Activated CD4-positive, alpha-beta T cell treated with anti-CD3 and anti-CD28 coated beads, Interleukin-2, amount 50 U/mL, for 16 hours (primary cell): ENCODE measurements around the gene MS4A3.
"Not testable (repeated sequence)": the region's sequence is repeated elsewhere in the genome, so short reads cannot be mapped to it uniquely, and the experiment has no call there.

Experiments used
- DNase-seq: peaks from one replicate; pipeline ENCODE4 v3.0.0-alpha.2; 2020

The MS4A3 gene

GRCh38 chr11:60056349-60056969, at the start of gene MS4A3:
TSS of gene MS4A3 (plus strand) at chr11:60056665. CDS start at chr11:60061161, 4,496 bp downstream.
- DNase-seq, result no peak

- DNase-seq, result no peak
Observed at GRCh38 chr11:60016881-60017280, 39.6 kb upstream of the MS4A3 start, which contains the start of gene OOSP4B. TSS of gene OOSP4B (plus strand) at chr11:60017181.

GRCh38 chr11:60018058-60018457, 38.4 kb upstream of the MS4A3 start:
- DNase-seq, result no peak

DNA sequence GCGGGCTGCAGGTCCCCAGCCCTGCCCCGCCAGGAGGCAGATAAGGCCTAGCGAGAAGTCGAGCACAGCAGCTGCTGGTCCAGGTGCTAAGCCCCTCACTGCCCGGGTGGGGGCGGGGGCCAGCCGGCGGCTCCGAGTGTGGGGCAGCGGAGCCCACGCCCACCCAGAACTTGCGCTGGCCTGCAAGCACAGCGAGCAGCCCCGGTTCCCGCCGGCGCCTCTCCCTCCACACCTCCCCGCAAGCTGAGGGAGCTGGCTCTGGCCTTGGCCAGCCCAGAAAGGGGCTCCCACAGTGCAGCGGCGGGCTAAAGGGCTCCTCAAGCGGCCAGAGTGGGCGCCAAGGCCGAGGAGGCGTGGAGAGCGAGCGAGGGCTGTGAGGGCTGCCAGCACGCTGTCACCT, 36.1 kb upstream of the MS4A3 start:
- DNase-seq, result not testable (repeated sequence)

DNA sequence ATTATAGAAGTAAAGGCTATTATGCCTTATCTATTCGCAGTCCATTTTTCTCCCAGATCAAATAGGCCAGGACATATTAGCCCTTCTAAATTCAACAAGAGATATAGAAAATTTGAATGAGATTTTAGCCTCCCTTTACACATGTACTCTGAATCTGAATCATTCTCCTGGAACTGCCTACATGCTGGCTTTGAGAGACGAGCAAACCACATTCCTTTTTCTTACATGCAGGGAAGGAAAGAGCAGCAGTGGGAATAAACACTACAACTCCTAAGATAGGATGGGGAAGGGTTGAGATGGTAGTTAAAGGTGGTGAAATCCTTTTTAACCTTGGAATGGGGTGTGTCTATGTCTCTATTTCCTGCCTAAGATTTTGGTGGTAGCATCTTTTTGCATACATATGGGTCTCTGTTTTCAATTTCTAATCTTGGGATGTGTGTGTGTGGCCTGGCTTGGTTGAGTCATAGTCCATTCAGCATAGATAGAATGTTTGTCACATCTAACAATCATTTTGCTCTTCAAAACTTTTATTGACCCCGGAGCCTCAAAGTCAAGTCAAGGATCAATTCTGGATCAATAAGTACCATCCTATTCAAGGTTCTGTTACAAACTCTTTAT, 27.3 kb upstream of the MS4A3 start:
- DNase-seq, result no peak

DNA sequence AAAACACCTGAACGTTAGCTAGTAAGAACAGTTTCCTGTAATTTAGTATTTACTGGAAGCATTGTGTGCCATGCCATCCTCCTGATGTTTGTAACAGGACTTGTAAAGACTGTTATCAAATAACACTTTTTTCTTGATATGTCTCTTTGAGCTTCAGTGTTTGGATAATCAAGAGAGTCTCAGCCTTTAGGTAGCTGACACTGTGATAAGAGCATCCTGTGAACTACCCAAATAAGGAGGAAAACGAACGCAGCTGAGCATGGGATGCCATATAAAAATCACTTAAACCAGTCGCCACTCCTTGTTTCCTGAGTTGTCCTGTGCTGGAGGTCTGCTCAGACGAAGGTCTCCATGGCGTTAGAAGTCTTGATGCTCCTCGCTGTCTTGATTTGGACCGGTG, 16.4 kb upstream of the MS4A3 start, which contains the start of gene OOSP2:
Gene OOSP2 (plus strand): TSS at position 301 of the 400 bp plus-strand sequence. CDS start 51 bp downstream, at position 352.
- no peak for DNase-seq

DNA sequence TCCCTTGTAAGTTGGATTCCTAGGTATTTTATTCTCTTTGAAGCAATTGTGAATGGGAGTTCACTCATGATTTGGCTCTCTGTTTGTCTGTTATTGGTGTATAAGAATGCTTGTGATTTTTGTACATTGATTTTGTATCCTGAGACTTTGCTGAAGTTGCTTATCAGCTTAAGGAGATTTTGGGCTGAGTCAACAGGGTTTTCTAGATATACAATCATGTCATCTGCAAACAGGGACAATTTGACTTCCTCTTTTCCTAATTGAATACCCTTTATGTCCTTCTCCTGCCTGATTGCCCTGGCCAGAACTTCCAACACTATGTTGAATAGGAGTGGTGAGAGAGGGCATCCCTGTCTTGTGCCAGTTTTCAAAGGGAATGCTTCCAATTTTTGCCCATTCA, 6.0 kb upstream of the MS4A3 start:
- not testable (repeated sequence) for DNase-seq

DNA sequence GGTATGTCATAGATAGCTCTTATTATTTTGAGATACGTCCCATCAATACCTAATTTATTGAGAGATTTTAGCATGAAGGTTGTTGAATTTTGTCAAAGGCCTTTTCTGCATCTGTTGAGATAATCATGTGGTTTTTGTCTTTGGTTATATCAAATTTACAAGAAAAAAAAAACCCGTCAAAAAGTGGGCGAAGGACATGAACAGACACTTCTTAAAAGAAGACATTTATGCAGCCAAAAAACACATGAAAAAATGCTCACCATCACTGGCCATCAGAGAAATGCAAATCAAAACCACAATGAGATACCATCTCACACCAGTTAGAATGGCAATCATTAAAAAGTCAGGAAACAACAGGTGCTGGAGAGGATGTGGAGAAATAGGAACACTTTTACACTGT, 5.6 kb upstream of the MS4A3 start:
- DNase-seq, result not testable (repeated sequence)

DNA sequence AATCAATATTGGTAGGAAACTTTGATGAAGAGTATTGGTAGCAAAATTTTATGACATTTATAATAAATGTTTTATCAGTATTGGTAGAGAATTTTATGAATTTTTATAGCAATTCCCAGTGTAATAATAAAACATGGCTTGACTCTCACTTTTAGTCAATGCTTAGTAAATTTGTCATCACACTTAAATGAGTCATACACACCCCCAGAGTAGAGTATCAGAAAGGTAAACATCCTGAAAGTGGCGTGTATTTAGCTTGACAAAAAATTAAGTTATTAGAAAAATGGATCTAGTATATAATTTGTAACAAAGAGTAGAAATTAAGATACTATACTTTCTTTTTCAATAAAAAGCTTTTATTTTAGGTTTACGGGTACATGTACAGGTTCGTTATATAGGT, 2.6 kb downstream of the MS4A3 start:
- DNase-seq, result peak; percentile 18

DNA sequence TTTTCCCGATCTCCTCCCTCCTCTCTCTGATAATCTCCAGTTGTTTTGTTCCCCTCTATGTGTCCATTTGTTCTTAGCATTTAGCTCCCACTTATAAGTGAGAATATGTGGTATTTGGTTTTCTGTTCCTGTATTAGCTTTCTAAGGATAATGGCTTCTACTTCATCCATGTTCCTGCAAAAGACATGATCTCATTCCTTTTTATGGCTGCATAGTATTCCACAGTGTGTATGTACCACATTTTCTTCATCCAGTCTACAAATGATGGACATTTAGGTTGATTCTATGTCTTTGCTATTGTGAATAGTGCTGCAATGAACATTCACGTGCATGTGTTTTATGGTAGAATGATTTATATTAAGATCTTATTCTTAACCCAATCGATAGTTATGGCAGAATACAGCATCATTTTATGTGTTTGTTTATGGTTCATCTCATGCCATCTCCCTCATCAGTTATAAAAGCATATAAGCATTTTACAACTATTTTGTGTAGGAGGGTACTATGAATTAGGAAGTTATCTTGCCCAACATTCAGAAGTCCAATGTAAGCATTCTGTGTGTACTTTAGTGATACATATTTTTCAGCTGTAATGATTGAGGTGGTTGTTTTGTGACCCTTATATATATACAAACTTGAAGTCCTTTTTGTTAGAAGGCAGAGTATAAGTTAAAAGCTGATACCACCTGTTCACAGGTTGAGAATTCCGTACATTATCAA, 3.2 kb downstream of the MS4A3 start:
- DNase-seq, result no peak

DNA sequence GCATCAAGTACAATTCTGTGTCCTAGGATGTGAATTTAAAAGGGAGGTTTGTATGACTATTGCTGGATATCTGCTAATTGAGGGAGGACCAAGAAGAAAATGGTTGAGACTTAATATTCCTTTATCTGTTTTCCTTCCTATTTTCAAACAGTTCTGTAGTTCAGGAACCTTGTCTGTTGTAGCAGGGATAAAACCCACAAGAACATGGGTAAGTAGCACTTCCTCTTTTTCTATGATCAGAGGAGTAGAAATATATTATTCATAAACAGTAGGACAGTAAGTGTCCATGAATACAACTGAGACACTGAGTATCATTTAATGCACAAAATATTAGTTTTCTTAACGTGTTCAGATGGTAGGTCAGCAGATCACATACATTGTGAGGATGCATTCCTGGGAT, 7.6 kb downstream of the MS4A3 start:
- no peak for DNase-seq

DNA sequence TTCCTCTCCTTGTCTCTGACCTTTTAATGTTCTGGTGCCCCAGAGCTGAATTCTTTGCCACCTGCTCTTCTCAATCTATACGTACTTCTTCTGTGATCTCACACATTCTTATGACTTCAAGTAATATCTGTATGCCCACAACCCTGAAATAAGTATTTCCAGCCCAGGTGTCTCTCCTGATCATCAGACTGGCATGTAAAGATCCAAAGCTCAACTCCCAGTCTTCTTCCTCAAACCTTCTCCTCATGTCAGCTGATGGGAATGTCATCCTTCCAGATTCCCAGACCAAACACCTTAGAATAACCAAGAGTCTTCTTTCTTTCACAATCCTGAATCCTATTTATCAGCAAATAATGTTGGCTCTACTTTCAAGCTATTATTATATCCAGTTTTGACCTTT, 9.3 kb downstream of the MS4A3 start:
- no peak for DNase-seq

DNA sequence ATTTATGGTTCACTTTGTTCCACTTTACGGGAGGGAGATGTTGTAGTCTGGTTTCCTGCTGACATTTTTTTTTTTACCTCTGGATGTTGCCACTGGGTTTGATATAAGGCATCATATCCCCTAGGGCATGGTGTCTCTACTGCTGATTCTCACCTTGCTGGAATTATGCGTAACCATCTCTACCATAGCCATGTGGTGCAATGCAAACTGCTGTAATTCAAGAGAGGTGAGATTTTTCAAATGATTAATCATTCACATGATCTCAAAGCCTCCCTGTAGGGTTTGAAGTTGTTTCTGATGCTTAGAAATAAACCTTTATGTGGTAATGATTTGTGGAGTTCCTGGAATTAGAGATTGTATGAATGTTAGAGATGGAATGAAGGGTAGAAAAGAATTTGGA, 13.0 kb downstream of the MS4A3 start:
- no peak for DNase-seq

DNA sequence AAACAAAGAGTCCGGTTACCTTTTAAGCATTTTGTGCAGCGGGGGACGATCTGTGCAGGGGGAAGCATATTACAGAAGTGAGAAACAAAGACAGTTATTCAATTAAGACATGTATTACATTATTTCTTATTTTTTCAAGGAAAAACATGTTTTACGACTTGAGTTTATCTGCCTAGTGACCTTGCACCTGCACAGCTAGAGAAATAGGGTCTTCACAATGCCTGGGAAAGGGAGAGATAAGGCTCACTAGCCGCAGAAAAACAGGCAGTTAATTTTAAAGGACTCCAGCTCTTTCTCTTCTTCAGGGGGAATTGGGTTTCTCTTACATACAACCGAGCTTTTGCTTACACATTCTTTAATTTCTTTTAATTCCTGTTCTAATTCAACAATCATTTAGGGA, 15.2 kb downstream of the MS4A3 start:
- not testable (repeated sequence) for DNase-seq

DNA sequence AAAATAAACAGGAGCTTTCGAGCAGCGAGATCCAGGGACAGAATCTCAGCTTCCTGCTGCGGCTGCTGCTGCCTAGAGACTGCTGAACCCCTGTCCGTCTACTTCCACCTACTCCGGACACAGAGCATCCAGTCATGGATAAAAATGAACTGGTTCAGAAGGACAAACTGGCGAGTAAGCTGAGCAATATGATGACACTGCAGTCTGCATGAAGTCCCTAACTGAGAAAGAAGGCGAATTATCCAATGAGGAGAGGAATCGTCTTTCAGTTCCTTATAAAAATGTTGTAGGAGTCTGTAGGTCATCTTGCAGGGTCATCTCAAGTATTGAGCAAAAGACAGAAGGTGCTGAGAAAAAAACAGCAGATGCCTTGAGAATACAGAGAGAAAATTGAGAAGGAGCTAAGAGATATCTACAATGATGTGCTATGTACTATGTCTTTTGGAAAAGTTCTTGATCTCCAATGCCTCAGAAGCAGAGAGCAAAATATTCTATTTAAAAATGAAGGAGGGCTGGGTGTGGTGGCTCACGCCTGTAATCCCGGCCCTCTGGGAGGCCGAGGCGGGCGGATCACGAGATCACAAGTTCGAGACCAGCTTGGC, 20.9 kb downstream of the MS4A3 start:
- no peak for DNase-seq

DNA sequence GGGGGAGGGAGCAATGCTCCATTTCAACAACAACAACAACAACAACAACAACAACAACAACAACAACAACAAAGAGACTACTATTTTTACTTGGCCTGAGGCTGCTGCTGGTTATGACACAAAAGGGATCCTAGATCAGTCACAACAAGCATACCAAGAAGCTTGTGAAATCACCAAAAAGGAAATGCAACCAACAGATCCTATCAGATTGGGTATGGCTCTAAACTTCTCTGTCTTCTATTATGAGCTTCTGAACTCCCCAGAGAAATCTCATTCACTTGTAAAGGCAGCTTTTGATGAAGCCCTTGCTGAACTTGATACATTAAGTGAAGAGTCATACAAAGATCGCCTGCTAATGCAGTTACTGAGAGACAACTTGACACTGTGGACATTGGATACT, 21.5 kb downstream of the MS4A3 start:
- no peak for DNase-seq

DNA sequence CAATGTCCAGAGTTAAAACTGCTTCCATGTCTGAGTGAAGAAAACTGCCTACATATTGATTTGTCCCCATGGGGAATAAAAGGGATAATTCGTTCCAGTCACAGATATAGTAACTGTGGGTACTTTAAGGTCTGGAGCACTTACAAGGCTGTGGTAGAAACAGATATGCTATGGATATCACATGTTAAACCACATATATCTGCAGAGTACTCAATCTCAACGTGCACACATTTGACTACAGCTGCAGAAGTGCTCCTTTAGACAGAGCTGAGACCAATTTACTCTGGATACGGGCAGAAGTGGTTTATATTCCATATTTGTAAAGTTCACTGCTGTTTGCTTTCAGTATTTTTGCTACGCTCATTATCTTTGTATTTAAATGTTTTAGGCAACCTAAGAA, 22.3 kb downstream of the MS4A3 start:
- DNase-seq, result no peak

DNA sequence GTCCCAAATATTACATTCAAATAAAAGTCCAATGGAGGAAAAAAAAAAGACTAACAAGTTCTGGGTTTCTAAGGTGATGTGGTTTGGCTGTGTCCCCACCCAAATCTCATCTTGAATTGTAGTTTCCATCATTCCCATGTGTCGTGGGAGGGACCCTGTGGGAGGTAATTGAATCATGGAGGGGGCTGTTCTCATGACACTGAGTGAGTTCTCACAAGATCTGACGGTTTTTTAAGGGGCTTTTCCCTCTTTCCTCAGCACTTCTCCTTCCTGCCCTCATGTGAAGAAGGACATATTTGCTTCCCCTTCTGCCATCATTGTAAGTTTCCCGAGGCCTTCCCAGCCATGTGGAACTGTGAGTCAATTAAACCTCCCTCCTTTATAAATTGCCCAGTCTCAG, 24.1 kb downstream of the MS4A3 start:
- no peak for DNase-seq

- no peak for DNase-seq
Observed at GRCh38 chr11:60084631-60085273, 28.3 kb downstream of the MS4A3 start.

DNA sequence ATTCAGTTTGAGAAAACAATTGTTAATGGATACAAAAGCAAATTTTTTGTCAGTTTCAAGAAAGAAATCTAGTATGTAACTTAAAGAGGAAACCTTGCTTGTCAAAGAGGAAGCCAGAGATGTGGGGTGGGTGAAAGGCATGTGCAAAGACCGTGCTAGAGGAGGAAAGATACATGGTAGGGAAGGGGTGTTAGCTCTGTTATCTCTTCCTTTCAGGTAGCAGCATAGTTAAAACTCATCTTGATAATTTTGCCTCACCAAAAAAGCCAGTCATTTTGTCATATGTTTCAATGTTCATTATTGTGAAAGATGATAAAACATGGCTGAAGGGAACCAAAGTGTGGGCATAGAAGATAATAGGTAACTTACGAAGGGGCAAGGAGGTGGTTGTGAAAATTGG, 29.4 kb downstream of the MS4A3 start:
- DNase-seq, result no peak

- DNase-seq, result no peak
Observed at GRCh38 chr11:60087239-60087638, 30.8 kb downstream of the MS4A3 start.

DNA sequence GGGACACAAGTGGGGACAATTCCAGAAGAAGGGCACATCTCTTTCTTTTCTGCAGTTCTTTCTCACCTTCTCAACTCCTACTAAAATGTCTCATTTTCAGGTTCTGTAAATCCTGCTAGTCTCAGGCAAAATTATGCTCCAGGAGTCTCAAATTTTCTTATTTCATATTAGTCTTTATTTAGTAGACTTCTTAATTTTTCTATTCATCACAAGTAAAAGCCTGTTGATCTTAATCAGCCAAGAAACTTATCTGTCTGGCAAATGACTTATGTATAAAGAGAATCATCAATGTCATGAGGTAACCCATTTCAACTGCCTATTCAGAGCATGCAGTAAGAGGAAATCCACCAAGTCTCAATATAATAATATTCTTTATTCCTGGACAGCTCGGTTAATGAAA, 31.9 kb downstream of the MS4A3 start, which contains the start of gene MS4A2:
Gene MS4A2 (plus strand): TSS at position 301 of the 400 bp plus-strand sequence. CDS start 102 bp downstream, outside the sequence.
- DNase-seq, result no peak
